Pancreas (tissue), 10 donors: ENCODE data around the gene MAP3K5. TPM values are rescaled to one million over a fixed set of nuclear protein-coding genes. Genes with fewer than 3 reads are reported as not detected.

Experiments
- ATAC-seq, 4 donors: fragments of 200-7000 bp; cut with Tn5 transposase; one replicate each; pipeline versions ENCODE4 v1.8.0 to v1.9.1; 2020; ENCODE audit warnings: mild to moderate bottlenecking in 4 of 4, moderate library complexity in 4 of 4
- DNase-seq, 6 donors: peaks; one replicate each; pipeline ENCODE4 v3.0.0-alpha.2; 2020
- FAIRE-seq: peaks from 2 replicates; lab custom pipeline; 2012; peaks lifted over from hg19 to GRCh38; lab: Jason Lieb, UNC
- H3K27ac ChIP-seq, 4 donors: fragments of 200-600 bp; sonication (generic); 1 replicate in 3 of 4; 2 replicates in 1 of 4; pipeline versions ENCODE4 v1.5.0 to v1.8.0; 2020
- H3K27me3 ChIP-seq, 4 donors: fragments of 200-600 bp; one replicate each; pipeline ENCODE4 v1.8.0; 2021
- H3K36me3 ChIP-seq, 3 donors: fragments of 200-600 bp; sonication (generic) in 1 of 3; one replicate each; pipeline versions ENCODE4 v1.5.0 to v1.8.0; 2020 to 2021
- H3K4me1 ChIP-seq, 3 donors: fragments of 200-600 bp; one replicate each; pipeline ENCODE4 v1.8.0; 2021
- H3K4me3 ChIP-seq, 4 donors: fragments of 200-600 bp; sonication (generic) in 2 of 4; one replicate each; pipeline versions ENCODE4 v1.5.0 to v1.8.0; 2020 to 2021
- H3K9me3 ChIP-seq, 4 donors: fragments of 200-600 bp; one replicate each; pipeline ENCODE4 v1.8.0; 2021
- CTCF ChIP-seq, 4 donors: fragments of 200-600 bp; sonication (generic) in 3 of 4; IDR thresholded peaks; one replicate each; pipeline versions ENCODE4 v1.5.0 to v1.8.0; 2021; ENCODE audit warnings: antibody characterized with exemption in 4 of 4
- WGBS, 2 donors: extraction: QIAGEN DNeasy Blood & Tissue Kit; methylation state at CpG; one replicate each; pipeline ENCODE4 v1.1.7; 2013; 5-methylcytosine and 5-hydroxymethylcytosine counted together
- intact Hi-C, 3 donors: fragments of 100-400 bp; cut with DNase I; formaldehyde crosslinking; loops; one replicate each; pipeline versions ENCODE4 v1.11.1 to v1.14.2; 2022
- polyA plus RNA-seq, 2 donors: library from polyadenylated mRNA; stranded (reverse); fragments of 200-250 nt; gene quantifications; one replicate each; pipeline ENCODE4 v1.2.3, GENCODE V29; 2013
- total RNA-seq, 6 donors: library from RNA; stranded (reverse); fragmentation: NEBNext Ultra II Directional in 4 of 6; extraction: Animal tissue kit (Norgen Biotek cat#: 25700) in 4 of 6; gene quantifications; one replicate each; pipeline versions ENCODE4 v1.2.1 to v1.2.4, GENCODE V29; 2021 to 2023
- donor health status: healthy with polysubstance abuse.
- donor health status: DM: no; HTN: no; CAD: no; lungs with moderate emphysema.
- donor health status: DM: no; HTN: no; CAD: no.
- donor health status: control.
- donor health status: control.
- donor health status: Bipolar disorder and iron deficiency.
- donor health status: DM: yes; HTN: yes; CAD: no.
- donor health status: DM: no; HTN: no; CAD: no.
- donor health status: DM: no; HTN: no; CAD: no.
- donor health status: DM: yes; HTN: yes; CAD: no.

The MAP3K5 gene
- total and polyA plus RNA-seq, 8 donors, result 6.7 to 28.6 (median 19.4) TPM

- FAIRE-seq (no peak), DNase-seq (no peak), ATAC-seq (no peak)
- H3K4me1 ChIP-seq, result no peaks in the 10 kb centered on the region
- no peak overlapping the region for H3K4me3 ChIP-seq
- no peaks in the 10 kb centered on the region for H3K36me3 ChIP-seq
- H3K9me3 ChIP-seq, result no peaks in the 10 kb centered on the region
- no peaks in the 10 kb centered on the region for H3K27me3 ChIP-seq
- no peak for TF ChIP-seq CTCF (IDR thresholded peaks at IDR 0.05)
- H3K27ac ChIP-seq, result no peak overlapping the region
- WGBS, 2 donors, result 94 to 95% methylated on average over 1 of the region's 1 CpG
- intact Hi-C loops, result no loop called here
Observed at GRCh38 chr6:136803608-136804007, 11.3 kb upstream of the MAP3K5 start.

GRCh38 chr6:136801581-136801980, 9.3 kb upstream of the MAP3K5 start:
- FAIRE-seq (no peak), DNase-seq (no peak), ATAC-seq (no peak)
- 92 to 97% methylated on average over 2 of the region's 2 CpGs for WGBS, 2 donors
- no peak for TF ChIP-seq CTCF (IDR thresholded peaks at IDR 0.05)
- H3K36me3 ChIP-seq, result no peaks in the 10 kb centered on the region
- no peaks in the 10 kb centered on the region for H3K27me3 ChIP-seq
- intact Hi-C loops, result no loop called here
- no peaks in the 10 kb centered on the region for H3K9me3 ChIP-seq
- H3K4me3 ChIP-seq, result no peak overlapping the region
- no peaks in the 10 kb centered on the region for H3K4me1 ChIP-seq
- H3K27ac ChIP-seq, result no peak overlapping the region

GRCh38 chr6:136798044-136798443, 5.8 kb upstream of the MAP3K5 start:
- intact Hi-C loops, result loop anchor here in 1 of 3 donors (10.0 kb wide), 1 partner anchor 213 kb away; no protein-coding TSS in a partner anchor

GRCh38 chr6:136795996-136796395, 3.7 kb upstream of the MAP3K5 start:
- DNase-seq, result no peak
- WGBS, 2 donors, result 93 to 94% methylated on average over 5 of the region's 5 CpGs
- H3K4me3 ChIP-seq, result no peak overlapping the region
- H3K27me3 ChIP-seq, result no peaks in the 10 kb centered on the region
- H3K4me1 ChIP-seq, result no peaks in the 10 kb centered on the region
- H3K36me3 ChIP-seq, result no peaks in the 10 kb centered on the region
- no peak for ATAC-seq
- no peak for FAIRE-seq
- intact Hi-C loops, result loop anchor here in 1 of 3 donors (10.0 kb wide), 1 partner anchor 211 kb away; no protein-coding TSS in a partner anchor
- no peak overlapping the region for H3K27ac ChIP-seq
- H3K9me3 ChIP-seq, result no peaks in the 10 kb centered on the region
- no peak for TF ChIP-seq CTCF (IDR thresholded peaks at IDR 0.05)

More at GRCh38 chr6:136798044-136798443, 5.8 kb upstream of the MAP3K5 start:
- 93 to 98% methylated on average over 1 of the region's 1 CpG for WGBS, 2 donors
- Histone ChIP-seq H3K4me3 (no peak overlapping the region), H3K36me3 (no peaks in the 10 kb centered on the region), H3K9me3 (no peaks in the 10 kb centered on the region), H3K4me1 (no peaks in the 10 kb centered on the region), H3K27me3 (no peaks in the 10 kb centered on the region), H3K27ac (no peak overlapping the region)
- no peak for FAIRE-seq
- ATAC-seq, result no peak
- TF ChIP-seq CTCF (IDR thresholded peaks at IDR 0.05), result no peak
- DNase-seq, result no peak

- H3K27ac ChIP-seq, result no peak overlapping the region
- H3K4me3 ChIP-seq, result no peak overlapping the region
- H3K36me3 ChIP-seq, result no peaks in the 10 kb centered on the region
- ATAC-seq (no peak), DNase-seq (no peak), FAIRE-seq (no peak)
- H3K4me1 ChIP-seq, result no peaks in the 10 kb centered on the region
- no peak for TF ChIP-seq CTCF (IDR thresholded peaks at IDR 0.05)
- intact Hi-C loops, result loop anchor here in 1 of 3 donors (10.0 kb wide), 1 partner anchor 211 kb away; no protein-coding TSS in a partner anchor
- H3K27me3 ChIP-seq, result no peaks in the 10 kb centered on the region
- WGBS, 2 donors, result 82 to 91% methylated on average over 2 of the region's 2 CpGs
- H3K9me3 ChIP-seq, result no peaks in the 10 kb centered on the region
Observed at GRCh38 chr6:136795386-136795785, 3.1 kb upstream of the MAP3K5 start.
